HL-60 (cell line): ENCODE results near the gene ADRM1.

ENCODE experiments used
- DNase-seq, 2 experiments: peaks; one replicate each; pipeline ENCODE4 v3.0.0-alpha.2; 2010 to 2020; ENCODE audit warnings: low read depth in 1 of 2, low spot score in 1 of 2
- H3K27ac ChIP-seq: fragments of 250-450 bp; sonication (Bioruptor Pico); replicated peaks from 2 replicates; pipeline ENCODE4 v1.5.1; 2020; ENCODE audit warnings: mild to moderate bottlenecking, moderate library complexity
- H3K27me3 ChIP-seq: fragments of 250-450 bp; sonication (Bioruptor Pico); 2 replicates; pipeline ENCODE4 v1.5.1; 2021; ENCODE audit warnings: mild to moderate bottlenecking, moderate library complexity; ENCODE audit not compliant: insufficient read depth, poor library complexity, severe bottlenecking
- H3K4me3 ChIP-seq: replicated peaks from 2 replicates; pipeline ENCODE4 v1.5.1; 2011; ENCODE audit warnings: mild to moderate bottlenecking, control low read depth, low read length; ENCODE audit not compliant: insufficient read depth
- CTCF ChIP-seq: IDR thresholded peaks from one replicate; pipeline ENCODE4 v1.5.1; 2011; ENCODE audit warnings: low read length, control low read depth, inconsistent platforms; ENCODE audit not compliant: insufficient read depth
- GABPA ChIP-seq: IDR thresholded peaks from 2 replicates; pipeline ENCODE4 v1.6.1; 2012; ENCODE audit warnings: low read depth
- POLR2AphosphoS5 ChIP-seq: IDR thresholded peaks from 2 replicates; pipeline ENCODE4 v1.6.1; 2012; ENCODE audit warnings: low read depth
- REST ChIP-seq: IDR thresholded peaks from 2 replicates; pipeline ENCODE4 v1.6.1; 2012; ENCODE audit warnings: low read depth; ENCODE audit not compliant: insufficient replicate concordance
- SPI1 ChIP-seq: IDR thresholded peaks from 2 replicates; pipeline ENCODE4 v1.6.1; 2012; ENCODE audit warnings: low read depth, mild to moderate bottlenecking, borderline replicate concordance

ADRM1 gene

GRCh38 chr20:62329389-62330377 is 26.9 kb downstream of the ADRM1 start:
- H3K4me3 ChIP-seq: no peak overlapping the region
- DNase-seq: no peak
- no peaks in the 10 kb centered on the region for H3K27me3 ChIP-seq
- TF ChIP-seq CTCF: no peak
- no peak for TF ChIP-seq SPI1
- TF ChIP-seq GABPA: no peak
- TF ChIP-seq REST: no peak
- no peak for TF ChIP-seq POLR2AphosphoS5
- H3K27ac ChIP-seq: no peak overlapping the region

GRCh38 chr20:62330576-62331317 is 27.9 kb downstream of the ADRM1 start:
- no peak overlapping the region for H3K27ac ChIP-seq
- no peak for DNase-seq
- H3K4me3 ChIP-seq: no peak overlapping the region
- TF ChIP-seq SPI1 (no peak), GABPA (no peak), POLR2AphosphoS5 (no peak), REST (no peak), CTCF (no peak)
- no peaks in the 10 kb centered on the region for H3K27me3 ChIP-seq

GRCh38 chr20:62331347-62331746 is 28.6 kb downstream of the ADRM1 start:
- DNase-seq: no peak
- Histone ChIP-seq H3K27ac (no peak overlapping the region), H3K4me3 (no peak overlapping the region), H3K27me3 (no peaks in the 10 kb centered on the region)
- TF ChIP-seq CTCF (no peak), POLR2AphosphoS5 (no peak), GABPA (no peak), SPI1 (no peak), REST (no peak)
